RWPE1 (cell line): Measurements from ENCODE around the gene PLK2.

Experiments
- CTCF ChIA-PET: fragments of 350-600 bp; sonication (Branson Sonifier 250); formaldehyde crosslinking; extraction: SDS; loops from one replicate; lab custom pipeline; 2021; lab: Yijun Ruan, JAX
- POLR2A ChIA-PET: fragments of 400-600 bp; formaldehyde crosslinking; extraction: SDS; loops from one replicate; lab custom pipeline; 2020; ENCODE audit warnings: antibody characterized with exemption; ENCODE audit not compliant: low non-redundant PET; lab: Yijun Ruan, JAX
- DNase-seq: peaks from one replicate; pipeline ENCODE4 v3.0.0; 2012; ENCODE audit warnings: low spot score
- H3K27ac ChIP-seq: fragments of 450-650 bp; 2 replicates; pipeline ENCODE4 v1.5.1; 2017
- TF ChIP-seq, protein P1 (sequence below): fragments of 450-650 bp; conservative IDR thresholded peaks from 2 replicates; pipeline ENCODE4 v1.5.1; 2017; ENCODE audit warnings: low read depth, mild to moderate bottlenecking

Gene PLK2

DNA sequence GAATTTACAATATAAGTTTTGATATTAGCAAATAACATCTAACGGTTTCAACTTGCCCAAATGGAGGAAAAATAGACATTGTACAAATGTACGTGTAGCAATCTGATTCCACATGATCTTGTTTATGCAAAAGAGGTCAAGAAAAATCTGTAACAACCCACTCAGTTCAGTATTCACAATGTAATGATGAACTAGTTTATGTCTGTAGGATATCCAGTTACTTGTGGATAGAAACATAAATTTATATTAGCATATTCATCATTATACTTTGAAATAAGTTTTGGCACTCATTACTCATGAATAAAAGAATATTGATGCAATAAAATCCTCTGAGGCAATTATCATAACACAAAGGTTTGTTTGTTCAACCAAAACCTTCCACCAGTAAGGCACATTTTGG, 28.1 kb downstream of the PLK2 start:
- no peak overlapping the region for H3K27ac ChIP-seq
- no peak for DNase-seq
- CTCF ChIA-PET, result no interaction called here
- TF ChIP-seq, protein P1, sequence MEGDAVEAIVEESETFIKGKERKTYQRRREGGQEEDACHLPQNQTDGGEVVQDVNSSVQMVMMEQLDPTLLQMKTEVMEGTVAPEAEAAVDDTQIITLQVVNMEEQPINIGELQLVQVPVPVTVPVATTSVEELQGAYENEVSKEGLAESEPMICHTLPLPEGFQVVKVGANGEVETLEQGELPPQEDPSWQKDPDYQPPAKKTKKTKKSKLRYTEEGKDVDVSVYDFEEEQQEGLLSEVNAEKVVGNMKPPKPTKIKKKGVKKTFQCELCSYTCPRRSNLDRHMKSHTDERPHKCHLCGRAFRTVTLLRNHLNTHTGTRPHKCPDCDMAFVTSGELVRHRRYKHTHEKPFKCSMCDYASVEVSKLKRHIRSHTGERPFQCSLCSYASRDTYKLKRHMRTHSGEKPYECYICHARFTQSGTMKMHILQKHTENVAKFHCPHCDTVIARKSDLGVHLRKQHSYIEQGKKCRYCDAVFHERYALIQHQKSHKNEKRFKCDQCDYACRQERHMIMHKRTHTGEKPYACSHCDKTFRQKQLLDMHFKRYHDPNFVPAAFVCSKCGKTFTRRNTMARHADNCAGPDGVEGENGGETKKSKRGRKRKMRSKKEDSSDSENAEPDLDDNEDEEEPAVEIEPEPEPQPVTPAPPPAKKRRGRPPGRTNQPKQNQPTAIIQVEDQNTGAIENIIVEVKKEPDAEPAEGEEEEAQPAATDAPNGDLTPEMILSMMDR, result no peak
- POLR2A ChIA-PET, result no interaction called here

DNA sequence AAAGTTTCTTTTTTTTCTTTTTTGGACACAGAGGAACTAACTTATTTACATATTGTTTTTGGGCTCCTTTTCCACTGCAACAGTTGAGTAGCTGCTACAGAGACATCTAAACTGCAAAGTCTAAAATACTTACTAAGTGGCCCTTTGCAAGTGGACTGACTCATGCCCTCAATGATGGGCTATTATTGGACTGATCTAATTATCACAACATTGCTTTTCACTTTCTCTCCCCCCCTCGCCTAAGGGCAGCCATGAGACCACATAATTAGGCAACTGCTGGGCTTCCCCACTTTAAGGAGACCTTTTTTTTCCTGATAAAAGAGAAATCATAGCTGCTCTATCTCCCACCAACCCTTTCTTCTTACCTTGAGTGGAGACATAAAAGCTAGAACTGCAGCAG, 47.0 kb downstream of the PLK2 start:
- CTCF ChIA-PET, result interaction anchor here (0.6 to 0.7 kb wide), 2 partner anchors 27 to 34 kb away, joined by 3 read pairs; no protein-coding TSS in a partner anchor
- no peak for DNase-seq
- POLR2A ChIA-PET, result no interaction called here

DNA sequence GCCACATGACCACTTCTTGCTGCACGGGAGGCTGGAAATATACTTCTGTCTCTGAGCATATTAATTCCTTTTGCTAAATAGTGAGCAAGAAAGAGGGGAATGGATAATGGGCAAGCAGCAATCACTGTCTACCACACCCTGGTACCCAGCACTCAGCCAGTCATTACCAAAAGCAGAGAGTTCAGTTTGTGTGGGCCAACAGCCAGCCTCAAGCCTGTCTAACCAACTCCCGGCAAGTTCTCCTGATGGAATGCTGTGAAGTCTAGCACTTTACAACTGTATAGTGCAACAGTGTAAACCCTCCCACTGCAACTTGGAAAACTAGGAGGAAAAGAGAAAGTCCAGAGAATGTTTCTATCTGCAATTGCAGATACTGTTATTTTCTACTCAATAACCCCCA, 47.8 kb downstream of the PLK2 start:
- ChIA-PET CTCF (interaction anchor here (0.6 kb wide), 1 partner anchor 388 kb away, joined by 3 read pairs; no protein-coding TSS in a partner anchor), POLR2A (no interaction called here)
- no peak overlapping the region for H3K27ac ChIP-seq
- TF ChIP-seq, protein P1, result no peak
- DNase-seq, result no peak

More for the DNA sequence above, 47.0 kb downstream of the PLK2 start:
- no peak overlapping the region for H3K27ac ChIP-seq
- TF ChIP-seq, protein P1, result no peak

DNA sequence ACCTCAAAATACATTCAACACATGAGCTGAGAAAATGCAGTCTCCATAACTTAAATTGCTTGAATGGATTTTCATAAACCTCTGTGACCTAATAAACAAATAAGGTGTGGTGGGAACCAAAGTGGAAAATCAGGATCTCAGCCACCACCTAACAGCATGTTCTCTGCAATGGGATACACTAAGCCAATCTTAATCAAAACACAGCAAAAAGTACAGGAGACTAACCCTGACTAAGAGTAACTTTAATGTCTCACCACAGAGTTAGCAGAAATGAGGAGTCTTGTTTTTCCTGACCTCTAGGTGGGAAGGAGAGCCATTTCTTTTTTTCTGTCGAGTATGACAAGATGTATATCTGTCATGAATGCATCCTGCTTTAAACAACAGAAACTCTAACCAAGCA, 48.5 kb downstream of the PLK2 start:
- ChIA-PET POLR2A (no interaction called here), CTCF (interaction anchor here (0.6 kb wide), 1 partner anchor 388 kb away, joined by 3 read pairs; no protein-coding TSS in a partner anchor)
- no peak overlapping the region for H3K27ac ChIP-seq
- TF ChIP-seq, protein P1, result no peak
- no peak for DNase-seq

DNA sequence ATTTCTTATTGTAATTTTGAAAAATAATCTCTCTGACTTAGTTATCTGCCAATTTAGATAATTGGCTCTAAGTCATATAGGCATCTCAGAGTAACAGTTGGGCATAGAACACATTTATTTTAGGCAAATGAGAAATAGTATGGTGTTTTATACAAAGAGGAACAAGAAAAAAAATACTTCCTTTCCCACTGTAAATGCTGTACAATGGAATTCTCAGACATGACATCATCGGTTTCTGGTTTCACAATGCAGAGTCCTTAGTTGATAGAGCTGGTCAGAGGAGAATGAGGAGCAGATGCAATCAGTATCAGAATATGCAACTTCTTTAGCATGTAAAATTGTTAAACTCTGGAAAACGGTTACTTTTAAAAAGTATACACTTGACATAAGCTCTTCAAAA, 49.4 kb downstream of the PLK2 start:
- ChIA-PET POLR2A (no interaction called here), CTCF (interaction anchor here (0.6 to 0.8 kb wide), 3 partner anchors 53 to 569 kb away, joined by 3 to 5 read pairs (median 3); no protein-coding TSS in a partner anchor)
- TF ChIP-seq, protein P1, result no peak
- H3K27ac ChIP-seq, result no peak overlapping the region
- peak; percentile 62 for DNase-seq

DNA sequence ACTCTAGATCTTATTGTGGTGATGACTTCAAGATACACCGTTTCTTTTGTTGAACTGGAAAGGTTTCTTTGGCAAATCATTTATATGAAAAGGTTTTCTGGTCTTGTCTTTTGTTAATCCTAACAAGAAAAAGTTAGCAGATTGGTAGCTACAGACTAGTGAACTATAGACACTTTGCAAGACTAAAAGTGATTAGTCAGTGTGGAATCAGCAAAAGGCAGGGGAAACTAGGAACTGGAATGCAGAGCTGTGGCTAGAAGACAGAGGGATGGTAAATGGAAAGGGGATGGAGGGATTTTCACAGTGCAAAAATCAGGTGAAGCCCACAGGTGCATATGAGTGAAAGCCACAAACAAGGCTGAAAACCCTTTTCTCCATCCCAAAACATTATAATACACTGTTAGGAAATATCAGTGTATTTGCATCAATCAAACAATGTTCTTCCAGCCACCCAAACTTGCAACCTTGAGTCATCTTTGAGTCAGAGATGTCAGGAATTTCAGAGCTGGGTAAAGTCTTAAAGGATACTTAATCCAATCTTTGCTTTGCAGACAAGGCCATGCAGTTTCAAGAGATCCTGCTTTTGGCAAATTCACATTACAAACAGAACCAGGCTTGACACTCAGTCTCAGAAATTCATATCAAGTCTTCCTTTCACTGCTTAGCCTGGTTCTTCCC, 52.7 kb downstream of the PLK2 start:
- ChIA-PET CTCF (interaction anchor here (0.9 kb wide), 1 partner anchor 628 kb away, joined by 4 read pairs; no protein-coding TSS in a partner anchor), POLR2A (no interaction called here)
- no peak overlapping the region for H3K27ac ChIP-seq
- TF ChIP-seq, protein P1, result no peak
- peak; percentile 80 for DNase-seq
